ENCODE data around the gene ABCC5.

- TF ChIP-seq, protein P1, sequence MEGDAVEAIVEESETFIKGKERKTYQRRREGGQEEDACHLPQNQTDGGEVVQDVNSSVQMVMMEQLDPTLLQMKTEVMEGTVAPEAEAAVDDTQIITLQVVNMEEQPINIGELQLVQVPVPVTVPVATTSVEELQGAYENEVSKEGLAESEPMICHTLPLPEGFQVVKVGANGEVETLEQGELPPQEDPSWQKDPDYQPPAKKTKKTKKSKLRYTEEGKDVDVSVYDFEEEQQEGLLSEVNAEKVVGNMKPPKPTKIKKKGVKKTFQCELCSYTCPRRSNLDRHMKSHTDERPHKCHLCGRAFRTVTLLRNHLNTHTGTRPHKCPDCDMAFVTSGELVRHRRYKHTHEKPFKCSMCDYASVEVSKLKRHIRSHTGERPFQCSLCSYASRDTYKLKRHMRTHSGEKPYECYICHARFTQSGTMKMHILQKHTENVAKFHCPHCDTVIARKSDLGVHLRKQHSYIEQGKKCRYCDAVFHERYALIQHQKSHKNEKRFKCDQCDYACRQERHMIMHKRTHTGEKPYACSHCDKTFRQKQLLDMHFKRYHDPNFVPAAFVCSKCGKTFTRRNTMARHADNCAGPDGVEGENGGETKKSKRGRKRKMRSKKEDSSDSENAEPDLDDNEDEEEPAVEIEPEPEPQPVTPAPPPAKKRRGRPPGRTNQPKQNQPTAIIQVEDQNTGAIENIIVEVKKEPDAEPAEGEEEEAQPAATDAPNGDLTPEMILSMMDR (IDR thresholded peaks at IDR 0.05) = no peak
- TF ChIP-seq POLR2AphosphoS5 (IDR thresholded peaks at IDR 0.05; ENCODE audit: low read depth, low read length) (no peak), REST (IDR thresholded peaks at IDR 0.05; ENCODE audit: insufficient read depth in 1 of 2, low read depth in 2 of 2, low read length in 1 of 2) (no peak)
Observed at GRCh38 chr3:183922421-183922820, 95.3 kb downstream of the ABCC5 start.
